22Rv1 (cell line): ENCODE measurements around the gene GRIK4.

ENCODE experiments used
- CTCF ChIP-seq: fragments of 450-650 bp; IDR thresholded peaks from 2 replicates; pipeline ENCODE4 v1.5.1; 2017; ENCODE audit warnings: mild to moderate bottlenecking
- ZFX ChIP-seq: fragments of 450-650 bp; IDR thresholded peaks from 2 replicates; pipeline ENCODE4 v1.6.1; 2017; ENCODE audit warnings: antibody characterized with exemption, borderline replicate concordance

GRCh38 chr11:120709808-120710207 is 198.3 kb downstream of the GRIK4 start:
- TF ChIP-seq CTCF (no peak), ZFX (no peak)
